B cell (primary cell): Measurements from ENCODE around the gene CAPN5. TPM values are rescaled to one million over a fixed set of nuclear protein-coding genes. Genes with fewer than 3 reads are reported as not detected.

Source experiments
- ATAC-seq: fragments of 200-7000 bp; cut with Tn5 transposase; one replicate; pipeline ENCODE4 v1.10.0; 2021; ENCODE audit warnings: low read depth, mild to moderate bottlenecking, moderate number of reproducible peaks, moderate library complexity
- CTCF ChIA-PET: fragments of 350-600 bp; sonication (Branson Sonifier 250); formaldehyde crosslinking; loops from one replicate; lab custom pipeline; 2021; ENCODE audit warnings: antibody characterized with exemption, inconsistent platforms; lab: Charles Lee
- POLR2A ChIA-PET: fragments of 350-600 bp; sonication (Branson Sonifier 250); formaldehyde crosslinking; loops from one replicate; lab custom pipeline; 2021; ENCODE audit warnings: antibody characterized with exemption; lab: Charles Lee
- DNase-seq: peaks from one replicate; pipeline ENCODE4 v3.0.0; 2013
- H2AFZ ChIP-seq: 2 replicates; pipeline ENCODE4 v1.6.1; 2012; ENCODE audit warnings: mild to moderate bottlenecking, low read depth, low read length; ENCODE audit not compliant: insufficient read depth, poor library complexity, severe bottlenecking
- H3K27ac ChIP-seq, 2 donors: 1 replicate in 1 of 2; 2 replicates in 1 of 2; pipeline ENCODE4 v1.5.1; 2012 to 2013; ENCODE audit warnings: low read length in 2 of 2, mild to moderate bottlenecking in 2 of 2, moderate library complexity in 1 of 2
- H3K27me3 ChIP-seq, 4 experiments: fragments of 200-600 bp in 1 of 4; sonication (generic) in 1 of 4; replicated peaks in 1 of 4; 1 replicate in 2 of 4; 2 replicates in 2 of 4; pipeline versions ENCODE4 v1.6.1 to v1.7.0; 2013 to 2016; ENCODE audit warnings: low read length in 3 of 4, mild to moderate bottlenecking in 2 of 4, mixed read lengths in 1 of 4, moderate library complexity in 1 of 4; ENCODE audit not compliant: insufficient read depth in 4 of 4, control insufficient read depth in 3 of 4; ENCODE audit errors: control extremely low read depth in 1 of 4
- H3K36me3 ChIP-seq, 2 experiments: replicated peaks in 1 of 2; 1 replicate in 1 of 2; 2 replicates in 1 of 2; pipeline versions ENCODE4 v1.6.1 to v1.7.1; 2013; ENCODE audit warnings: low read length in 1 of 2; ENCODE audit not compliant: insufficient read depth in 2 of 2, control insufficient read depth in 1 of 2; ENCODE audit errors: control extremely low read depth in 1 of 2, extremely low read depth in 1 of 2
- H3K4me1 ChIP-seq, 2 donors: fragments of 200-600 bp in 1 of 2; sonication (generic) in 1 of 2; 1 replicate in 1 of 2; 2 replicates in 1 of 2; pipeline versions ENCODE4 v1.5.1 to v1.6.1; 2013 to 2017; ENCODE audit warnings: low read length in 2 of 2; ENCODE audit not compliant: control insufficient read depth in 2 of 2, insufficient read depth in 2 of 2
- H3K4me2 ChIP-seq: replicated peaks from 2 replicates; pipeline ENCODE3; 2012; ENCODE audit warnings: mild to moderate bottlenecking, low read depth, low read length; ENCODE audit not compliant: poor library complexity, severe bottlenecking
- H3K4me3 ChIP-seq, 5 experiments: fragments of 200-600 bp in 1 of 5; sonication (generic) in 1 of 5; 1 replicate in 3 of 5; 2 replicates in 2 of 5; pipeline versions ENCODE4 v1.5.1 to v1.7.0; 2011 to 2016; ENCODE audit warnings: low read length in 4 of 5, mild to moderate bottlenecking in 4 of 5, low read depth in 2 of 5, control low read depth in 1 of 5, moderate library complexity in 1 of 5; ENCODE audit not compliant: insufficient read depth in 1 of 5; ENCODE audit errors: control extremely low read depth in 1 of 5, extremely low read depth in 1 of 5
- H3K79me2 ChIP-seq: fragments of 200-600 bp; sonication (generic); one replicate; pipeline ENCODE4 v1.6.0; 2016; ENCODE audit warnings: low read length; ENCODE audit not compliant: control insufficient read depth, insufficient read depth
- H3K9ac ChIP-seq: fragments of 200-600 bp; sonication (generic); 2 replicates; pipeline ENCODE4 v1.6.1; 2017; ENCODE audit warnings: mild to moderate bottlenecking, low read length, moderate library complexity
- H3K9me3 ChIP-seq, 3 donors: one replicate each; pipeline versions ENCODE4 v1.6.1 to v1.7.1; 2013; ENCODE audit warnings: low read length in 2 of 3; ENCODE audit not compliant: control insufficient read depth in 2 of 3, insufficient read depth in 1 of 3; ENCODE audit errors: control extremely low read depth in 1 of 3
- H4K20me1 ChIP-seq: 2 replicates; pipeline ENCODE4 v1.6.0; 2012; ENCODE audit warnings: mild to moderate bottlenecking, low read length; ENCODE audit not compliant: insufficient read depth, control insufficient read depth, poor library complexity, severe bottlenecking
- H3K27ac Mint-ChIP-seq: one replicate; pipeline ENCODE4 v1.8.0; 2021; ENCODE audit warnings: mixed read lengths
- H3K27me3 Mint-ChIP-seq: one replicate; pipeline ENCODE4 v1.8.0; 2021; ENCODE audit warnings: mixed read lengths
- H3K4me1 Mint-ChIP-seq: one replicate; pipeline ENCODE4 v1.8.0; 2021; ENCODE audit warnings: mixed read lengths
- H3K4me3 Mint-ChIP-seq: one replicate; pipeline ENCODE4 v1.8.0; 2021; ENCODE audit warnings: mixed read lengths
- H3K9me3 Mint-ChIP-seq: one replicate; pipeline ENCODE4 v1.8.0; 2022; ENCODE audit warnings: mixed read lengths; ENCODE audit not compliant: insufficient read depth
- CTCF ChIP-seq: fragments of 200-600 bp; IDR thresholded peaks from one replicate; pipeline ENCODE4 v1.8.0; 2022; ENCODE audit warnings: antibody characterized with exemption, mild to moderate bottlenecking
- EZH2 ChIP-seq: IDR thresholded peaks from 2 replicates; pipeline ENCODE4 v1.6.1; 2012; ENCODE audit warnings: borderline replicate concordance, low read depth, mild to moderate bottlenecking, moderate library complexity, low read length; ENCODE audit not compliant: insufficient read depth, poor library complexity, severe bottlenecking
- WGBS: methylation state at CpG from one replicate; pipeline ENCODE4 v1.1.5; 2013; ENCODE audit warnings: missing lambda C conversion rate; ENCODE audit not compliant: insufficient coverage; 5-methylcytosine and 5-hydroxymethylcytosine counted together
- intact Hi-C: fragments of 100-400 bp; cut with micrococcal nuclease; formaldehyde crosslinking; loops from one replicate; pipeline ENCODE4 v1.10.0; 2022
- polyA plus RNA-seq: library from polyadenylated mRNA; depleted of rRNA; stranded (reverse); fragments of >200 nt; gene quantifications from 2 replicates; pipeline ENCODE4 v1.2.3, GENCODE V29; 2012
- total RNA-seq, 2 donors: library from RNA; stranded (reverse); fragments of 120-200 nt in 1 of 2; gene quantifications; 1 replicate in 1 of 2; 2 replicates in 1 of 2; pipeline versions ENCODE4 v1.2.3 to v1.2.4, GENCODE V29; 2013 to 2022

Gene CAPN5
- total and polyA plus RNA-seq, 2 donors (not counting 1 experiment from before 2014, with no cell fraction given), result 0.74 to 0.78 TPM

DNA sequence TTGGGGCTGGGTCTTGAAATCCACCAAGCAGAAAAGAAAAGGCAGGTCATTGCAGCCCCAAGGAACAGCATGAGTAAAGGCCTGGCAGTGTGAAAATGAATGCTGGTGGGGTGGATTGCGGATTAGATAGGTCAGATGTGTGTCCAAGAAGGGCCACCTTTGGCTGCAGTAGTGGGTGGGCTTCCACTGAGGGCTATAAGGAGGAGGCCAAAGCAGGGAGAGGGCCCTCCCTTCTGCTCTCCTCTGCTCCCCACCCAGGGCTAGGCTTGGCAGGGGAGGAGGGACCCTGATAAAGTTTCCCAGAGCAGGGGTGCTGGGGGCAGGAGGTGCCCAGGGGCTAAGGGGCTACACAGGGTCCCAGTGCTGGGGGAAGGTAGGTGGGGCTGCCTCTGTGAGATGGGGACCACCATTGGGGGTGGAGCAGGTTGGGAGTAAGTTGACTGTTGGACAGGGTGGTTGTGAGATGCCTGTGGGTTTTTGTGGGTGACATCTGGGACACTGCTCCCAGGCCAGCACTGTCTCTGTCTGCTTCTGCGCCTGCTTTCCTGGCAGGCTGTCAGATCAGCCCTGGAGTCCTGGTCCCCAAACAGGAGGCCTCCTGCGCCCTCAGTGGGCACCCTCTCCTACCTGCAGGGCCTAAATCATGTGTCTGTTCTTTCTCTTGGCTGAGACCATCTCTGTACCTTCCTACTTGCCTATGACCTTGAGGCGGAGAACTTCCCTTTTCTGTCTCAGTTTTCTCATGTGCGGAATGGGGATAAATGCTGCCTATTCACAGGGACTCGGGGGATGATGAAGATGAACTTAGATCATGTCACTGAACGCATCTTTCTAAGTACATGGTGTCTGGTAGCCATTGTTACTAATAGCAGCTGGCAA lies 1.9 kb downstream of the CAPN5 start:
- intact Hi-C loops, result loop anchor here (5.0 kb wide), 3 partner anchors 344 to 929 kb away; partner anchors contain the start of gene PAK1
- DNase-seq, result no peak
- no peak for TF ChIP-seq EZH2
- no peak for TF ChIP-seq CTCF
- ATAC-seq, result no peak
- Histone ChIP-seq H3K36me3 (no peaks in the 10 kb centered on the region), H2AFZ (no peak overlapping the region), H3K4me2 (no peak overlapping the region), H3K9me3 (no peaks in the 10 kb centered on the region), H3K4me3 (no peak overlapping the region), H3K79me2 (no peaks in the 10 kb centered on the region), H3K9ac (no peak overlapping the region), H3K4me1 (peaks cover 11 to 23% of the 10 kb centered on the region in 2 donors), H4K20me1 (no peaks in the 10 kb centered on the region), H3K27me3 (peaks cover 0 to 3% (median 0%) of the 10 kb centered on the region in 4 experiments), H3K27ac (no peak overlapping the region)
- WGBS, result 90% methylated on average over 5 of the region's 7 CpGs
- no peak overlapping the region for H3K27ac Mint-ChIP-seq
- peak overlapping the region; percentile 50 for H3K4me3 Mint-ChIP-seq
- H3K27me3 Mint-ChIP-seq, result peaks cover 7% of the 10 kb centered on the region
- ChIA-PET POLR2A (interaction anchor here (0.7 kb wide), 1 partner anchor 22 kb away, joined by 3 read pairs; no protein-coding TSS in a partner anchor), CTCF (interaction anchor here (0.8 to 1.2 kb wide), 2 partner anchors 20 to 23 kb away, joined by 4 to 5 read pairs; no protein-coding TSS in a partner anchor)
- no peaks in the 10 kb centered on the region for H3K9me3 Mint-ChIP-seq
- peaks cover 17% of the 10 kb centered on the region for H3K4me1 Mint-ChIP-seq
